Adrenal gland (tissue), 12 donors: ENCODE measurements around the gene ZNF398. TPM values are rescaled to one million over a fixed set of nuclear protein-coding genes. Genes with fewer than 3 reads are reported as not detected.
A peak's percentile ranks its signal among the peaks of the same experiment; 100 is the strongest.

Experiments used
- DNase-seq, 7 donors: peaks; one replicate each; pipeline ENCODE4 v3.0.0-alpha.2; 2019 to 2020
- H3K27ac ChIP-seq, 5 donors: fragments of 200-600 bp; sonication (generic) in 4 of 5; 1 replicate in 3 of 5; 2 replicates in 2 of 5; pipeline versions ENCODE4 v1.5.1 to v1.8.0; 2016 to 2020; ENCODE audit warnings: mild to moderate bottlenecking in 1 of 5
- H3K27me3 ChIP-seq: fragments of 200-600 bp; 2 replicates; pipeline ENCODE4 v1.8.0; 2021
- H3K36me3 ChIP-seq, 2 donors: fragments of 200-600 bp; replicated peaks in 1 of 2; 1 replicate in 1 of 2; 2 replicates in 1 of 2; pipeline versions ENCODE4 v1.5.1 to v1.8.0; 2018 to 2022
- H3K4me1 ChIP-seq, 2 donors: fragments of 200-600 bp; replicated peaks in 1 of 2; 1 replicate in 1 of 2; 2 replicates in 1 of 2; pipeline versions ENCODE4 v1.5.1 to v1.8.0; 2018 to 2021
- H3K4me3 ChIP-seq, 4 donors: fragments of 200-600 bp; sonication (generic) in 3 of 4; one replicate each; pipeline ENCODE4 v1.5.1; 2016 to 2018
- H3K9me3 ChIP-seq, 3 donors: fragments of 200-600 bp; sonication (generic) in 1 of 3; replicated peaks in 1 of 3; 1 replicate in 2 of 3; 2 replicates in 1 of 3; pipeline versions ENCODE4 v1.5.1 to v1.8.0; 2016 to 2021
- POLR2A ChIP-seq, 2 donors: fragments of 450-650 bp; IDR thresholded peaks; one replicate each; pipeline ENCODE4 v1.6.1; 2017; ENCODE audit warnings: antibody characterized with exemption in 2 of 2, mild to moderate bottlenecking in 2 of 2, moderate library complexity in 1 of 2
- WGBS, 4 donors: extraction: QIAGEN DNeasy Blood & Tissue Kit in 2 of 4; methylation state at CpG; one replicate each; pipeline versions ENCODE4 v1.1.5 to v1.1.7; 2013 to 2017; 5-methylcytosine and 5-hydroxymethylcytosine counted together
- intact Hi-C, 2 donors: fragments of 100-400 bp; cut with DNase I; formaldehyde crosslinking; loops; one replicate each; pipeline versions ENCODE4 v1.14.1 to v1.15.0; 2022 to 2023
- polyA plus RNA-seq, 3 donors: library from polyadenylated mRNA; stranded (reverse); fragments of 200-250 nt in 2 of 3; fragments of 350-450 nt in 1 of 3; fragmentation: Illumina TruSeq in 1 of 3; extraction: RNeasy Lipid Tissue Mini Kit (QIAGEN cat#74804) in 1 of 3; gene quantifications; one replicate each; pipeline ENCODE4 v1.2.3, GENCODE V29; 2013 to 2014
- total RNA-seq, 9 donors: library from RNA; depleted of rRNA in 4 of 9; stranded (reverse); fragments of >200 nt in 4 of 9; fragments of 120-200 nt in 1 of 9; fragmentation: NEBNext Ultra II Directional in 1 of 9; extraction: Animal tissue kit (Norgen Biotek cat#: 25700) in 1 of 9; gene quantifications; one replicate each; pipeline versions ENCODE4 v1.1.0 to v1.2.4, GENCODE V29; 2013 to 2023
- TF ChIP-seq, protein P1 (sequence below), 6 experiments: fragments of 450-650 bp in 4 of 6; fragments of 200-600 bp in 2 of 6; sonication (generic) in 1 of 6; IDR thresholded peaks; 1 replicate in 5 of 6; 2 replicates in 1 of 6; pipeline versions ENCODE4 v1.5.1 to v1.8.0; 2016 to 2021; ENCODE audit warnings: antibody characterized with exemption in 6 of 6, mild to moderate bottlenecking in 2 of 6, moderate library complexity in 1 of 6
- donor health status: healthy with polysubstance abuse.
- donor health status: Bipolar disorder and iron deficiency.
- donor health status: DM: yes; HTN: yes; CAD: no.
- donor health status: DM: no; HTN: no; CAD: no.
- donor health status: DM: no; HTN: no; CAD: no.
- donor health status: DM: yes; HTN: yes; CAD: no.

The ZNF398 gene
- total and polyA plus RNA-seq, 12 donors, result 2.0 to 18.7 (median 12.5) TPM

GRCh38 chr7:149130572-149131198, 16.6 kb upstream of the ZNF398 start:
- 94 to 98% (median 95%) methylated on average over 5 of the region's 5 CpGs for WGBS, 4 donors
- TF ChIP-seq, protein P1, sequence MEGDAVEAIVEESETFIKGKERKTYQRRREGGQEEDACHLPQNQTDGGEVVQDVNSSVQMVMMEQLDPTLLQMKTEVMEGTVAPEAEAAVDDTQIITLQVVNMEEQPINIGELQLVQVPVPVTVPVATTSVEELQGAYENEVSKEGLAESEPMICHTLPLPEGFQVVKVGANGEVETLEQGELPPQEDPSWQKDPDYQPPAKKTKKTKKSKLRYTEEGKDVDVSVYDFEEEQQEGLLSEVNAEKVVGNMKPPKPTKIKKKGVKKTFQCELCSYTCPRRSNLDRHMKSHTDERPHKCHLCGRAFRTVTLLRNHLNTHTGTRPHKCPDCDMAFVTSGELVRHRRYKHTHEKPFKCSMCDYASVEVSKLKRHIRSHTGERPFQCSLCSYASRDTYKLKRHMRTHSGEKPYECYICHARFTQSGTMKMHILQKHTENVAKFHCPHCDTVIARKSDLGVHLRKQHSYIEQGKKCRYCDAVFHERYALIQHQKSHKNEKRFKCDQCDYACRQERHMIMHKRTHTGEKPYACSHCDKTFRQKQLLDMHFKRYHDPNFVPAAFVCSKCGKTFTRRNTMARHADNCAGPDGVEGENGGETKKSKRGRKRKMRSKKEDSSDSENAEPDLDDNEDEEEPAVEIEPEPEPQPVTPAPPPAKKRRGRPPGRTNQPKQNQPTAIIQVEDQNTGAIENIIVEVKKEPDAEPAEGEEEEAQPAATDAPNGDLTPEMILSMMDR (IDR thresholded peaks at IDR 0.05), result no peak
- TF ChIP-seq POLR2A (IDR thresholded peaks at IDR 0.05), result no peak
- intact Hi-C loops, result no loop called here

GRCh38 chr7:149133028-149133710, 14.1 kb upstream of the ZNF398 start:
- no peaks in the 10 kb centered on the region for H3K9me3 ChIP-seq
- H3K36me3 ChIP-seq, result peaks cover 0 to 9% of the 10 kb centered on the region in 2 donors
- H3K27ac ChIP-seq, result no peak overlapping the region
- H3K4me3 ChIP-seq, result no peak overlapping the region
- no peak for DNase-seq
- no peak for TF ChIP-seq POLR2A (IDR thresholded peaks at IDR 0.05)
- TF ChIP-seq, protein P1 (IDR thresholded peaks at IDR 0.05), result no peak
- intact Hi-C loops, result no loop called here
- peaks cover 0 to under 1% of the 10 kb centered on the region in 2 donors for H3K4me1 ChIP-seq
- 92 to 100% (median 98%) methylated on average over 2 of the region's 2 CpGs for WGBS, 4 donors
- no peaks in the 10 kb centered on the region for H3K27me3 ChIP-seq

More at GRCh38 chr7:149130572-149131198, 16.6 kb upstream of the ZNF398 start:
- Histone ChIP-seq H3K27me3 (no peaks in the 10 kb centered on the region), H3K27ac (no peak overlapping the region), H3K4me3 (no peak overlapping the region), H3K4me1 (peaks cover 0 to 6% of the 10 kb centered on the region in 2 donors), H3K36me3 (peaks cover 0 to 9% of the 10 kb centered on the region in 2 donors), H3K9me3 (no peaks in the 10 kb centered on the region)
- DNase-seq, result no peak

GRCh38 chr7:149136118-149136517, 11.1 kb upstream of the ZNF398 start:
- no peaks in the 10 kb centered on the region for H3K4me1 ChIP-seq
- WGBS, 4 donors, result 91 to 99% (median 96%) methylated on average over 9 of the region's 9 CpGs
- peaks cover 0 to 5% of the 10 kb centered on the region in 2 donors for H3K36me3 ChIP-seq
- H3K27me3 ChIP-seq, result no peaks in the 10 kb centered on the region
- intact Hi-C loops, result no loop called here
- no peak for DNase-seq
- no peak overlapping the region for H3K4me3 ChIP-seq
- no peaks in the 10 kb centered on the region for H3K9me3 ChIP-seq
- H3K27ac ChIP-seq, result no peak overlapping the region
- TF ChIP-seq, protein P1 (IDR thresholded peaks at IDR 0.05), result no peak
- TF ChIP-seq POLR2A (IDR thresholded peaks at IDR 0.05), result no peak

DNA sequence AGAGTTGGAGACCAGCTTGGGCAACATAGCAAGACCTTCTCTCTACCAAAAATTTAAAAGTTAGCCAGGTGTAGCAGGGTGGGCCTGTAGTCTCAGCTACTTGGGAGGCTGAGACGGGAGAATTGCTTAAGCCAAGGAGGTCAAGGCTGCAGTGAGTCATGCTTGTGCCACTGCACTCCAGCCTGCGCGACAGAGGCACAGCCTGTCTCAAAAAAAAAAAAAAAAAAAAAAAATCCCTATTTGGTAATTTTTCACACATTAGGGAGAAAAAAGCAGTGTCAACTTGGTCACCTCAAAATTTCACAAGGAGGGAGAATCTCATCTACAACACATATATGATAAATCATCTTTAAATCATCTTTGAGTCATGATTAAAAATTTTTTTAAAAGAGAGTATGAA, 6.4 kb upstream of the ZNF398 start:
- TF ChIP-seq POLR2A (IDR thresholded peaks at IDR 0.05), result no peak
- TF ChIP-seq, protein P1 (IDR thresholded peaks at IDR 0.05), result no peak
- H3K9me3 ChIP-seq, result no peaks in the 10 kb centered on the region
- WGBS, 4 donors, result 29 to 46% (median 38%) methylated on average over 3 of the region's 3 CpGs
- H3K27ac ChIP-seq, result peak overlapping the region in 4 of 5 donors; percentile 19 to 59 (median 46)
- H3K27me3 ChIP-seq, result no peaks in the 10 kb centered on the region
- DNase-seq, result peak; percentile 48 to 79 (median 71)
- intact Hi-C loops, result loop anchor here in 1 of 2 donors (10.0 kb wide), 1 partner anchor 46 kb away; the partner anchor contains the start of gene ZNF786
- no peaks in the 10 kb centered on the region for H3K36me3 ChIP-seq
- no peaks in the 10 kb centered on the region for H3K4me1 ChIP-seq
- H3K4me3 ChIP-seq, result no peak overlapping the region
